Liver (tissue), 9 donors: Measurements from ENCODE around the gene BARHL1. TPM values are rescaled to one million over a fixed set of nuclear protein-coding genes. Genes with fewer than 3 reads are reported as not detected.

Experiments
- DNase-seq: peaks from one replicate; pipeline ENCODE4 v3.0.0-alpha.2; 2017; ENCODE audit warnings: low spot score
- H3K27ac ChIP-seq, 2 donors: one replicate each; pipeline ENCODE4 v1.7.0; 2013; ENCODE audit warnings: inconsistent platforms in 2 of 2, low read length in 2 of 2, control low read depth in 1 of 2, low read depth in 1 of 2, mild to moderate bottlenecking in 1 of 2
- H3K27me3 ChIP-seq, 4 donors: one replicate each; pipeline versions ENCODE4 v1.6.1 to v1.7.0; 2013; ENCODE audit warnings: low read length in 3 of 4, inconsistent platforms in 1 of 4, mild to moderate bottlenecking in 1 of 4, moderate library complexity in 1 of 4; ENCODE audit not compliant: control insufficient read depth in 4 of 4, insufficient read depth in 4 of 4
- H3K36me3 ChIP-seq, 4 donors: one replicate each; pipeline versions ENCODE4 v1.6.1 to v1.7.0; 2013; ENCODE audit warnings: low read length in 3 of 4, mild to moderate bottlenecking in 3 of 4, low read depth in 1 of 4, moderate library complexity in 1 of 4; ENCODE audit not compliant: control insufficient read depth in 4 of 4, insufficient read depth in 3 of 4
- H3K4me1 ChIP-seq, 4 donors: one replicate each; pipeline versions ENCODE4 v1.6.1 to v1.7.0; 2013; ENCODE audit warnings: low read length in 3 of 4, mild to moderate bottlenecking in 3 of 4, moderate library complexity in 1 of 4; ENCODE audit not compliant: control insufficient read depth in 4 of 4, insufficient read depth in 4 of 4
- H3K4me3 ChIP-seq, 3 donors: one replicate each; pipeline versions ENCODE4 v1.6.1 to v1.7.0; 2013; ENCODE audit warnings: low read length in 3 of 3, control low read depth in 1 of 3, low read depth in 1 of 3, mild to moderate bottlenecking in 1 of 3
- H3K9ac ChIP-seq, 2 donors: one replicate each; pipeline ENCODE4 v1.7.0; 2013; ENCODE audit warnings: low read length in 2 of 2, mild to moderate bottlenecking in 2 of 2, moderate library complexity in 2 of 2, control low read depth in 1 of 2, low read depth in 1 of 2
- H3K9me3 ChIP-seq, 4 donors: one replicate each; pipeline versions ENCODE4 v1.6.1 to v1.7.0; 2013; ENCODE audit warnings: low read length in 3 of 4; ENCODE audit not compliant: control insufficient read depth in 4 of 4
- EGR1 ChIP-seq, 2 donors: IDR thresholded peaks; 2 replicates each; pipeline ENCODE4 v1.6.1; 2016 to 2018; ENCODE audit warnings: antibody characterized with exemption in 2 of 2, low read depth in 2 of 2
- FOXA1 ChIP-seq: IDR thresholded peaks from 2 replicates; pipeline ENCODE4 v1.6.1; 2016; ENCODE audit warnings: antibody characterized with exemption
- FOXA2 ChIP-seq: IDR thresholded peaks from 2 replicates; pipeline ENCODE4 v1.6.1; 2016; ENCODE audit warnings: antibody characterized with exemption
- HNF4A ChIP-seq, 2 donors: conservative IDR thresholded peaks; 2 replicates each; pipeline ENCODE4 v1.6.1; 2016; ENCODE audit warnings: antibody characterized with exemption in 2 of 2, mild to moderate bottlenecking in 2 of 2
- JUND ChIP-seq, 2 donors: IDR thresholded peaks; 2 replicates each; pipeline ENCODE4 v1.6.1; 2016; ENCODE audit warnings: antibody characterized with exemption in 2 of 2
- NR2F2 ChIP-seq: IDR thresholded peaks from 2 replicates; pipeline ENCODE4 v1.6.1; 2016; ENCODE audit warnings: antibody characterized with exemption
- RXRA ChIP-seq, 2 donors: IDR thresholded peaks; 2 replicates each; pipeline ENCODE4 v1.6.1; 2017 to 2018; ENCODE audit warnings: antibody characterized with exemption in 2 of 2, mild to moderate bottlenecking in 1 of 2
- SP1 ChIP-seq: IDR thresholded peaks from 2 replicates; pipeline ENCODE4 v1.6.1; 2018; ENCODE audit warnings: antibody characterized with exemption, mild to moderate bottlenecking
- YY1 ChIP-seq: IDR thresholded peaks from 2 replicates; pipeline ENCODE4 v1.6.1; 2016; ENCODE audit warnings: antibody characterized with exemption, mild to moderate bottlenecking
- WGBS: extraction: QIAGEN DNeasy Blood & Tissue Kit; methylation state at CpG from one replicate; pipeline ENCODE4 v1.1.7; 2013; 5-methylcytosine and 5-hydroxymethylcytosine counted together
- polyA plus RNA-seq, 2 donors: library from polyadenylated mRNA; stranded (reverse) in 1 of 2; unstranded in 1 of 2; fragments of 200-250 nt in 1 of 2; fragments of >200 nt in 1 of 2; fragmentation: Nextera tagmentation in 1 of 2; extraction: Ambion mirVana in 1 of 2; gene quantifications; one replicate each; pipeline versions ENCODE4 v1.2.1 to v1.2.3, GENCODE V29; 2013 to 2015
- total RNA-seq, 2 donors: library from RNA; depleted of rRNA; stranded (reverse); fragments of >200 nt; gene quantifications; one replicate each; pipeline ENCODE4 v1.2.3, GENCODE V29; 2014
- TF ChIP-seq, protein P1 (sequence below): IDR thresholded peaks from 2 replicates; pipeline ENCODE4 v1.6.1; 2016; ENCODE audit warnings: antibody characterized with exemption
- TF ChIP-seq, protein P2 (sequence below): IDR thresholded peaks from 2 replicates; pipeline ENCODE4 v1.6.1; 2016; ENCODE audit warnings: antibody characterized with exemption
- TF ChIP-seq, protein P3 (sequence below): IDR thresholded peaks from 2 replicates; pipeline ENCODE4 v1.6.1; 2016; ENCODE audit warnings: antibody characterized with exemption, mild to moderate bottlenecking
- TF ChIP-seq, protein P4 (sequence below): IDR thresholded peaks from 2 replicates; pipeline ENCODE4 v1.6.1; 2016; ENCODE audit warnings: antibody characterized with exemption
- donor health status: healthy.
- donor health status: healthy.
- donor health status: healthy.
- donor health status: healthy.
- donor health status: healthy.

Gene BARHL1
- total and polyA plus RNA-seq, 4 donors = not detected

DNA sequence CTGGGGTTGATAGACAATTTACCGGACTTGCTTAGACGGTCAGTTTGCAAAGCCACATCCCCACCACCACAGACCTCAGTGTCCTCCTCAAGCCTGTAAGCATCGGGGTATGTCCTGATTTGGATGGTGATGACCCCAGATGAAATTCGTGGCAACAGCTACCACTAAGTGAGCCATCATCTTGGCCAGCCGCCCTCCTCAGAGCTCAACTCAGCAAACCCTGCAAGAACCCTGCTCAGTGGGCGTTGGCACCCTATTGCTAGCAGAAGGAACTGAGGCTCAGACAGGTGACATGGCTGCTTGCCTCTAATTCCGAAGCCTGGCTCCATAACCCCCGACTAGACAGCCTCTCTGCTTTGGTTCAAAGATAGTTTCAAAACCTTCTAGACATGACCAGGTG, 41.4 kb upstream of the BARHL1 start:
- Histone ChIP-seq H3K4me1 (no peaks in the 10 kb centered on the region), H3K9me3 (no peaks in the 10 kb centered on the region), H3K27me3 (no peaks in the 10 kb centered on the region), H3K9ac (no peak overlapping the region), H3K36me3 (no peaks in the 10 kb centered on the region), H3K4me3 (no peak overlapping the region), H3K27ac (no peak overlapping the region)
- TF ChIP-seq FOXA1 = no peak
- TF ChIP-seq, protein P1, sequence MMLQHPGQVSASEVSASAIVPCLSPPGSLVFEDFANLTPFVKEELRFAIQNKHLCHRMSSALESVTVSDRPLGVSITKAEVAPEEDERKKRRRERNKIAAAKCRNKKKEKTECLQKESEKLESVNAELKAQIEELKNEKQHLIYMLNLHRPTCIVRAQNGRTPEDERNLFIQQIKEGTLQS = no peak
- no peak for TF ChIP-seq RXRA (IDR thresholded peaks at IDR 0.05)
- no peak for TF ChIP-seq NR2F2
- TF ChIP-seq, protein P2, sequence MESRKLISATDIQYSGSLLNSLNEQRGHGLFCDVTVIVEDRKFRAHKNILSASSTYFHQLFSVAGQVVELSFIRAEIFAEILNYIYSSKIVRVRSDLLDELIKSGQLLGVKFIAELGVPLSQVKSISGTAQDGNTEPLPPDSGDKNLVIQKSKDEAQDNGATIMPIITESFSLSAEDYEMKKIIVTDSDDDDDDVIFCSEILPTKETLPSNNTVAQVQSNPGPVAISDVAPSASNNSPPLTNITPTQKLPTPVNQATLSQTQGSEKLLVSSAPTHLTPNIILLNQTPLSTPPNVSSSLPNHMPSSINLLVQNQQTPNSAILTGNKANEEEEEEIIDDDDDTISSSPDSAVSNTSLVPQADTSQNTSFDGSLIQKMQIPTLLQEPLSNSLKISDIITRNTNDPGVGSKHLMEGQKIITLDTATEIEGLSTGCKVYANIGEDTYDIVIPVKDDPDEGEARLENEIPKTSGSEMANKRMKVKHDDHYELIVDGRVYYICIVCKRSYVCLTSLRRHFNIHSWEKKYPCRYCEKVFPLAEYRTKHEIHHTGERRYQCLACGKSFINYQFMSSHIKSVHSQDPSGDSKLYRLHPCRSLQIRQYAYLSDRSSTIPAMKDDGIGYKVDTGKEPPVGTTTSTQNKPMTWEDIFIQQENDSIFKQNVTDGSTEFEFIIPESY = no peak
- no peak for TF ChIP-seq JUND (IDR thresholded peaks at IDR 0.05)
- WGBS = 86% methylated on average over 8 of the region's 8 CpGs
- no peak for DNase-seq

DNA sequence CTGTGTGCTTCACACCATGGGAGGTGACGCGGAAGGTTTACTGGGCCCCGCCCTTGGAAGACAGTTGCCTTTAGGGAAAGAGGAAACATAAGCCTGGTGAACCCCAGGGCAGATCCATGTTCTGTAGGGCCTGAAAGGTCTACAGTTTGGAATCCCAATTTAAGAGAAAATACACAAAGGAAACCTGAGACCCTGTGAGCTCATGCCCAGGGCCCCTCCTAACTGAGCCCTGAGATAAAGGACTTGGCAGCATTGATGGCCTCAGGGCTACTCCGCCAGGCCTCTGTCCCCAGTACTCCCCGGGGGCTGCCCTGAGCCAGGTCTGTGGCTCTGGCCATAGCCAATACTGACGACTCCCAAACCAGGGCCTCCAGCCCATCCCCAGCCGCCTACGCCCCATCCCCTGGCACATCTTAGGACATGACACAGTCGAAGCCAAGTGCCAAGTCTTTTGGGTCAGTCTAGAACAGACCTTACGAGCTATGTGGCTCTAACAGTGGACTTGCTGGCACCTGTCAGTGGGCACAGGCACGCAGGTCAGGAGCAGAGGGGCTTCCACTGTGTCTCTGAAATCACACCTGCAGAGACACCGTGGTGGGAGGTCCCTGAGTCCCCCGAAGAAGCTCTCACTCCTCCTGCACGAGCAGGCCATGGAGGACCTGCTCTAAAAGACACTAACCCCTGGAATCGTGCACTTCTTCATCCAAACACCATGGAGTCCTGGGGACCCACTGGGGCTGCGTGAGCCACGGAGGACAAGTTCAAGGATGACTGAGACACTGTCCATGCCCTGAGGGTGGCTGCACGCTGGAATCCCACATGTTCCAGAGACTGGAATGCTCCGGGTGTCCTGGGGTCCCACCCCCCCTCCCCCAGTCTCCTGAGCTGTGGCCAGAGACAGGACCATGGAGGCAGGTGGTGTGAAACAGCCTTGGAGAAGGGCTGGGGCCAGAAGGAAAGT, 40.3 kb upstream of the BARHL1 start:
- Histone ChIP-seq H3K4me3 (no peak overlapping the region), H3K9me3 (no peaks in the 10 kb centered on the region), H3K4me1 (peaks cover 0 to 5% (median 0%) of the 10 kb centered on the region in 4 donors), H3K36me3 (no peaks in the 10 kb centered on the region), H3K27me3 (peaks cover 0 to 2% (median 0%) of the 10 kb centered on the region in 4 donors), H3K9ac (no peak overlapping the region), H3K27ac (no peak overlapping the region)
- TF ChIP-seq HNF4A (conservative IDR thresholded peaks at IDR 0.05) (no peak), YY1 (no peak), JUND (IDR thresholded peaks at IDR 0.05) (no peak), FOXA1 (no peak), SP1 (no peak)
- TF ChIP-seq, protein P2 = no peak
- 83% methylated on average over 19 of the region's 19 CpGs for WGBS
- no peak for DNase-seq

DNA sequence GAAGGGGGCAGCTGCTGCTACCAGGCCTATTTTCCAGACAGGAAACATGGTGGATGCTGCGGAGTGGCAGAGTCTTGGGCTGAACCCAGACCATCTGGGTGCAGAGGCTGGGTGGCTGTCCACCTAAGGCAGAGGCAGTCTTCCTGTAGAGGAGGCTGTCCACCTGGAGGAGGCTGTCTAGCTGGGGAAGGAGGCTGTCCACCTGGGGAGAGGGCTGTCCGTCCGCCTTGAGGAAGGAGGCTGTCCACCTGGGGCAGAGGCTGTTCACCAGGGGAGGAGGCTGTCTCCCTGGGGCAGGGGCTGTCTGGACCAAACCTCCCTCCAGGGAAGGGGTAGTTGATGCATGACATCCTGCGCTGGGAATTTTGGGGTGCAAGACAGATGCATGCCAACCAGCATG, 39.2 kb upstream of the BARHL1 start:
- peaks cover 0 to 5% (median 0%) of the 10 kb centered on the region in 4 donors for H3K4me1 ChIP-seq
- H3K36me3 ChIP-seq = no peaks in the 10 kb centered on the region
- H3K4me3 ChIP-seq = no peak overlapping the region
- H3K9ac ChIP-seq = no peak overlapping the region
- peaks cover 0 to 2% (median 0%) of the 10 kb centered on the region in 4 donors for H3K27me3 ChIP-seq
- DNase-seq = no peak
- H3K27ac ChIP-seq = no peak overlapping the region
- TF ChIP-seq NR2F2 (no peak), YY1 (no peak), EGR1 (IDR thresholded peaks at IDR 0.05; ENCODE audit: low read depth in 2 of 2) (no peak), RXRA (IDR thresholded peaks at IDR 0.05) (no peak), FOXA2 (no peak)
- TF ChIP-seq, protein P3, sequence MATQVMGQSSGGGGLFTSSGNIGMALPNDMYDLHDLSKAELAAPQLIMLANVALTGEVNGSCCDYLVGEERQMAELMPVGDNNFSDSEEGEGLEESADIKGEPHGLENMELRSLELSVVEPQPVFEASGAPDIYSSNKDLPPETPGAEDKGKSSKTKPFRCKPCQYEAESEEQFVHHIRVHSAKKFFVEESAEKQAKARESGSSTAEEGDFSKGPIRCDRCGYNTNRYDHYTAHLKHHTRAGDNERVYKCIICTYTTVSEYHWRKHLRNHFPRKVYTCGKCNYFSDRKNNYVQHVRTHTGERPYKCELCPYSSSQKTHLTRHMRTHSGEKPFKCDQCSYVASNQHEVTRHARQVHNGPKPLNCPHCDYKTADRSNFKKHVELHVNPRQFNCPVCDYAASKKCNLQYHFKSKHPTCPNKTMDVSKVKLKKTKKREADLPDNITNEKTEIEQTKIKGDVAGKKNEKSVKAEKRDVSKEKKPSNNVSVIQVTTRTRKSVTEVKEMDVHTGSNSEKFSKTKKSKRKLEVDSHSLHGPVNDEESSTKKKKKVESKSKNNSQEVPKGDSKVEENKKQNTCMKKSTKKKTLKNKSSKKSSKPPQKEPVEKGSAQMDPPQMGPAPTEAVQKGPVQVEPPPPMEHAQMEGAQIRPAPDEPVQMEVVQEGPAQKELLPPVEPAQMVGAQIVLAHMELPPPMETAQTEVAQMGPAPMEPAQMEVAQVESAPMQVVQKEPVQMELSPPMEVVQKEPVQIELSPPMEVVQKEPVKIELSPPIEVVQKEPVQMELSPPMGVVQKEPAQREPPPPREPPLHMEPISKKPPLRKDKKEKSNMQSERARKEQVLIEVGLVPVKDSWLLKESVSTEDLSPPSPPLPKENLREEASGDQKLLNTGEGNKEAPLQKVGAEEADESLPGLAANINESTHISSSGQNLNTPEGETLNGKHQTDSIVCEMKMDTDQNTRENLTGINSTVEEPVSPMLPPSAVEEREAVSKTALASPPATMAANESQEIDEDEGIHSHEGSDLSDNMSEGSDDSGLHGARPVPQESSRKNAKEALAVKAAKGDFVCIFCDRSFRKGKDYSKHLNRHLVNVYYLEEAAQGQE = no peak
- TF ChIP-seq, protein P4, sequence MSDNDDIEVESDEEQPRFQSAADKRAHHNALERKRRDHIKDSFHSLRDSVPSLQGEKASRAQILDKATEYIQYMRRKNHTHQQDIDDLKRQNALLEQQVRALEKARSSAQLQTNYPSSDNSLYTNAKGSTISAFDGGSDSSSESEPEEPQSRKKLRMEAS = no peak
- TF ChIP-seq, protein P1 = no peak
- H3K9me3 ChIP-seq = no peaks in the 10 kb centered on the region
- 95% methylated on average over 4 of the region's 4 CpGs for WGBS
